ENCODE data around the gene ATP2A1. TPM values are rescaled to one million over a fixed set of nuclear protein-coding genes. Genes with fewer than 3 reads are reported as not detected.

The ATP2A1 gene
- total and polyA plus RNA-seq, 2 of the 13 experiments (the other 11 are each of a cell fraction or from before 2014, with no cell fraction given), result 3.2 to 12.5 TPM

DNA sequence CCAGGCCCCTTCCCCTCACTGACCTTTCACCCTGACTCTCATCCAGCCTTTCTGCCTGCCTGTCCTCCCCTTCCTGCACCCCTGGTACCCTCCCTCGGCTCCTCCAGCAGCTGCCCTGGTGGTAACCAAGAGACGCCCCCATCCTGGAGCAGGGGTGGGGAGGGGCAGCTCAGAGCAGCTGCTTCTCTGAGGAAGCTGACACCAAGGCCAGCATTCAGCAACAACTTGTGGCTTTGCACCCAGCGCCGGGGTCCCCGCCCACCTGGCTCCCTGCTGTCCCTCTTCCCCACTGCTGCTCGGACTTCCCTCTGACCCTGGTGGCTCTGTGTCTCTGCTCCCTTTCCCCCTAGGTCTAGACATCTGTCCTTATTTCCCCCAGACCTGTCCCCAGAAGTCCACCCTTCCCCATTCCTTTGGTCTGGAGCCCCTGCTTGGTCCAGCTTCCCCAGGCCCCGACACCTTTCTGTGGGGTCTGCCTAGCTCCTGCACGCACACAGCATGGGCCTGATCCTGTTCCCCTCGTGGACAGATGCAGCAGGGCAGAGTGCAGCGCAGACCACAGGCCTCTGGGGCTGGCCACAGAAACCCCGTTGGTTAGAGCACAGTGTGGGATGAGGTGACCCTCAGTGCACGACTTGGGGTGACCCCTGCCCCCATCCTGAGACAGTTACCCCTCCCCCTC is 1.2 kb upstream of the ATP2A1 start (continued):
- TF ChIP-seq ZNF512B (CRISPR knock-in tag; IDR thresholded peaks at IDR 0.05; ENCODE audit: borderline replicate concordance) (no peak), ZNF781 (CRISPR knock-in tag; IDR thresholded peaks at IDR 0.05; ENCODE audit: borderline replicate concordance, not compliant biosample characterization) (no peak), RBM22 (optimal IDR thresholded peaks at IDR 0.05; ENCODE audit: low read length) (peak; percentile 62), HNRNPUL1 (IDR thresholded peaks at IDR 0.05; ENCODE audit: low read depth, low read length) (no peak), ZEB1 (IDR thresholded peaks at IDR 0.05; ENCODE audit: insufficient replicate concordance, low read depth) (no peak), AGO1 (IDR thresholded peaks at IDR 0.05; ENCODE audit: low read depth, low read length, poor library complexity, severe bottlenecking) (peak; percentile 28), YEATS4 (CRISPR knock-in tag; IDR thresholded peaks at IDR 0.05; ENCODE audit: borderline replicate concordance) (no peak), ZNF24 (IDR thresholded peaks at IDR 0.05) (no peak), POLR2A (IDR thresholded peaks at IDR 0.05; ENCODE audit: insufficient read depth in 1 of 2, low read depth in 2 of 2, low read length in 2 of 2) (peak in 1 of 2 experiments; percentile 34; a peak in 1 of 4 replicates), RAD21 (CRISPR knock-in tag; IDR thresholded peaks at IDR 0.05) (0 out of 2 replicates have a peak, but pooled peaks have one; percentile 9), XBP1 (CRISPR knock-in tag; IDR thresholded peaks at IDR 0.05) (no peak)
- TF ChIP-seq, protein P1, sequence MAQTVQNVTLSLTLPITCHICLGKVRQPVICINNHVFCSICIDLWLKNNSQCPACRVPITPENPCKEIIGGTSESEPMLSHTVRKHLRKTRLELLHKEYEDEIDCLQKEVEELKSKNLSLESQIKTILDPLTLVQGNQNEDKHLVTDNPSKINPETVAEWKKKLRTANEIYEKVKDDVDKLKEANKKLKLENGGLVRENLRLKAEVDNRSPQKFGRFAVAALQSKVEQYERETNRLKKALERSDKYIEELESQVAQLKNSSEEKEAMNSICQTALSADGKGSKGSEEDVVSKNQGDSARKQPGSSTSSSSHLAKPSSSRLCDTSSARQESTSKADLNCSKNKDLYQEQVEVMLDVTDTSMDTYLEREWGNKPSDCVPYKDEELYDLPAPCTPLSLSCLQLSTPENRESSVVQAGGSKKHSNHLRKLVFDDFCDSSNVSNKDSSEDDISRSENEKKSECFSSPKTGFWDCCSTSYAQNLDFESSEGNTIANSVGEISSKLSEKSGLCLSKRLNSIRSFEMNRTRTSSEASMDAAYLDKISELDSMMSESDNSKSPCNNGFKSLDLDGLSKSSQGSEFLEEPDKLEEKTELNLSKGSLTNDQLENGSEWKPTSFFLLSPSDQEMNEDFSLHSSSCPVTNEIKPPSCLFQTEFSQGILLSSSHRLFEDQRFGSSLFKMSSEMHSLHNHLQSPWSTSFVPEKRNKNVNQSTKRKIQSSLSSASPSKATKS (CRISPR knock-in tag; IDR thresholded peaks at IDR 0.05), result no peak

Measured in HepG2 (cell line).